Transverse colon (tissue), 3 donors: ENCODE results near the gene HCRTR1.

Source experiments
- CTCF ChIP-seq, 5 experiments: fragments of 200-600 bp in 3 of 5; fragments of 450-650 bp in 2 of 5; sonication (generic) in 3 of 5; IDR thresholded peaks; 1 replicate in 2 of 5; 2 replicates in 3 of 5; pipeline ENCODE4 v1.5.1; 2016 to 2017; ENCODE audit warnings: antibody characterized with exemption in 5 of 5, inconsistent platforms in 3 of 5, mild to moderate bottlenecking in 2 of 5, moderate library complexity in 1 of 5
- EP300 ChIP-seq: sonication (generic); formaldehyde crosslinking; IDR thresholded peaks from one replicate; pipeline ENCODE4 v1.6.1; 2017; ENCODE audit warnings: antibody characterized with exemption, low read depth
- POLR2A ChIP-seq: fragments of 450-650 bp; IDR thresholded peaks from one replicate; pipeline ENCODE4 v1.6.1; 2016; ENCODE audit warnings: antibody characterized with exemption, mild to moderate bottlenecking, moderate library complexity

- TF ChIP-seq CTCF (IDR thresholded peaks at IDR 0.05) (peak; percentile 91 to 97 (median 95)), EP300 (no peak), POLR2A (no peak)
These were observed 46.3 kb downstream of the HCRTR1 start for GRCh38 chr1:31663622-31664452.
